A673 (cell line): ENCODE data around the gene C20orf173.

Experiments used
- EZH2 ChIP-seq: fragments of 200-600 bp; sonication (generic); IDR thresholded peaks from 2 replicates; pipeline ENCODE4 v1.6.1; 2017; ENCODE audit warnings: borderline replicate concordance, low read depth, mild to moderate bottlenecking, mixed read lengths, antibody characterized with exemption, low read length; ENCODE audit not compliant: poor library complexity, severe bottlenecking
- TF ChIP-seq, protein P1 (sequence below): fragments of 300-800, 200-600 bp; sonication (generic); conservative IDR thresholded peaks from 2 replicates; pipeline ENCODE4 v1.5.1; 2017; ENCODE audit warnings: low read depth, mild to moderate bottlenecking, antibody characterized with exemption, low read length, moderate library complexity, mixed read lengths

DNA sequence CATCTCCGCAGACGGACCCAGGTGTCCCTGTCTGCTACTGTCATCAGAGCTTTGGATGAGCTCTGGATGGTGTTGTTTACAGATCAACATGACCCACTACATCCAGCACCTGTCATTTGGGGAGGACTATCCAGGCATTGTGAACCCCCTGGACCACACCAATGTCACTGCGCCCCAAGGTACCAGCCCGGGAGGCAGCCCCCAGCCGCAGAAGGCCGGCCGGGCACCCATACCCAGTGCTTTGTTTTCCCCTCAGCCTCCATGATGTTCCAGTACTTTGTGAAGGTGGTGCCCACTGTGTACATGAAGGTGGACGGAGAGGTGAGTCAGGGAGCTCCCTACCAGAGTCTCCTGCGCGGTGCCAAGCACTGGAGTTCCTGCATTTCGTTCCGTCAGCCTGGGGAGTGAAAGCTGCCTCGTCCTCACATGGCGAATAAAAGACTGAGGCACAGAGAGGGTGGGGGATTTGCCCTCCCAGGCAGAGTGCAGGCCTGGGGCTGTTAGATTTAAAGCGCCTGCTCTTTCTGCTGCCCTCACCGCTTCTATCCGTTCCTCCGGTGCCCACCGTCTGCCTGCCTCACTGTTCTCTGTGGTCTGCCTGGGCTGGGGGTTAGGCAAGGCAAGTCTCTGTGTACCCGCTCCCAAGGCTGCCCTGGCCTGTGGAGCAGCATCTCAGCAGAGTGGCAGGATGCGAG is 26.6 kb upstream of the C20orf173 start:
- TF ChIP-seq, protein P1, sequence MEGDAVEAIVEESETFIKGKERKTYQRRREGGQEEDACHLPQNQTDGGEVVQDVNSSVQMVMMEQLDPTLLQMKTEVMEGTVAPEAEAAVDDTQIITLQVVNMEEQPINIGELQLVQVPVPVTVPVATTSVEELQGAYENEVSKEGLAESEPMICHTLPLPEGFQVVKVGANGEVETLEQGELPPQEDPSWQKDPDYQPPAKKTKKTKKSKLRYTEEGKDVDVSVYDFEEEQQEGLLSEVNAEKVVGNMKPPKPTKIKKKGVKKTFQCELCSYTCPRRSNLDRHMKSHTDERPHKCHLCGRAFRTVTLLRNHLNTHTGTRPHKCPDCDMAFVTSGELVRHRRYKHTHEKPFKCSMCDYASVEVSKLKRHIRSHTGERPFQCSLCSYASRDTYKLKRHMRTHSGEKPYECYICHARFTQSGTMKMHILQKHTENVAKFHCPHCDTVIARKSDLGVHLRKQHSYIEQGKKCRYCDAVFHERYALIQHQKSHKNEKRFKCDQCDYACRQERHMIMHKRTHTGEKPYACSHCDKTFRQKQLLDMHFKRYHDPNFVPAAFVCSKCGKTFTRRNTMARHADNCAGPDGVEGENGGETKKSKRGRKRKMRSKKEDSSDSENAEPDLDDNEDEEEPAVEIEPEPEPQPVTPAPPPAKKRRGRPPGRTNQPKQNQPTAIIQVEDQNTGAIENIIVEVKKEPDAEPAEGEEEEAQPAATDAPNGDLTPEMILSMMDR = no peak
- TF ChIP-seq EZH2 = no peak
